ENCODE data around the gene STXBP5.
"Not testable (repeated sequence)": the region's sequence is repeated elsewhere in the genome, so short reads cannot be mapped to it uniquely, and the experiment has no call there.

STXBP5 gene

GRCh38 chr6:147245693-147246092 lies 41.5 kb downstream of the STXBP5 start:
- H3K27ac Mint-ChIP-seq: no peak overlapping the region
- no peak overlapping the region for H3K4me3 Mint-ChIP-seq
- TF ChIP-seq CTCF (IDR thresholded peaks at IDR 0.05; ENCODE audit: unreplicated experiment in 3 of 3): no peak
- peaks cover 11% of the 10 kb centered on the region for H3K9me3 Mint-ChIP-seq
- peaks cover 37% of the 10 kb centered on the region for H3K36me3 Mint-ChIP-seq (ENCODE audit: low read depth)
- H3K27me3 Mint-ChIP-seq (ENCODE audit: low read depth): no peaks in the 10 kb centered on the region
- no peaks in the 10 kb centered on the region for H3K4me1 Mint-ChIP-seq

GRCh38 chr6:147246853-147247635 lies 42.8 kb downstream of the STXBP5 start:
- H3K4me3 Mint-ChIP-seq: no peak overlapping the region
- H3K4me1 Mint-ChIP-seq: no peaks in the 10 kb centered on the region
- no peak for TF ChIP-seq CTCF (IDR thresholded peaks at IDR 0.05; ENCODE audit: unreplicated experiment in 3 of 3)
- peaks cover 45% of the 10 kb centered on the region for H3K36me3 Mint-ChIP-seq (ENCODE audit: low read depth)
- H3K27ac Mint-ChIP-seq: no peak overlapping the region
- peaks cover 19% of the 10 kb centered on the region for H3K9me3 Mint-ChIP-seq
- H3K27me3 Mint-ChIP-seq (ENCODE audit: low read depth): no peaks in the 10 kb centered on the region

- peaks cover 33% of the 10 kb centered on the region for H3K9me3 Mint-ChIP-seq
- peaks cover 61% of the 10 kb centered on the region for H3K36me3 Mint-ChIP-seq (ENCODE audit: low read depth)
- H3K4me3 Mint-ChIP-seq: no peak overlapping the region
- H3K27ac Mint-ChIP-seq: no peak overlapping the region
- no peaks in the 10 kb centered on the region for H3K4me1 Mint-ChIP-seq
- no peak for TF ChIP-seq CTCF (IDR thresholded peaks at IDR 0.05; ENCODE audit: unreplicated experiment in 3 of 3)
- no peaks in the 10 kb centered on the region for H3K27me3 Mint-ChIP-seq (ENCODE audit: low read depth)
These were observed 44.6 kb downstream of the STXBP5 start for GRCh38 chr6:147248859-147249258.

- H3K4me3 Mint-ChIP-seq: no peak overlapping the region
These were observed 46.9 kb downstream of the STXBP5 start for GRCh38 chr6:147251072-147251471.

GRCh38 chr6:147254929-147255473 lies 50.8 kb downstream of the STXBP5 start:
- H3K27ac Mint-ChIP-seq; H3K4me3 Mint-ChIP-seq; H3K27me3 Mint-ChIP-seq (ENCODE audit: low read depth); H3K4me1 Mint-ChIP-seq: not testable (repeated sequence)
- peaks cover 47% of the 10 kb centered on the region for H3K36me3 Mint-ChIP-seq (ENCODE audit: low read depth)
- H3K9me3 Mint-ChIP-seq: peaks cover 28% of the 10 kb centered on the region

More at GRCh38 chr6:147251072-147251471, 46.9 kb downstream of the STXBP5 start:
- no peaks in the 10 kb centered on the region for H3K27me3 Mint-ChIP-seq (ENCODE audit: low read depth)
- H3K4me1 Mint-ChIP-seq: no peaks in the 10 kb centered on the region
- no peak for TF ChIP-seq CTCF (IDR thresholded peaks at IDR 0.05; ENCODE audit: unreplicated experiment in 3 of 3)
- H3K36me3 Mint-ChIP-seq (ENCODE audit: low read depth): peaks cover 66% of the 10 kb centered on the region
- H3K27ac Mint-ChIP-seq: no peak overlapping the region
- H3K9me3 Mint-ChIP-seq: peaks cover 36% of the 10 kb centered on the region

GRCh38 chr6:147255948-147256674 lies 51.9 kb downstream of the STXBP5 start:
- H3K36me3 Mint-ChIP-seq (ENCODE audit: low read depth): peaks cover 36% of the 10 kb centered on the region
- H3K27me3 Mint-ChIP-seq (ENCODE audit: low read depth): no peaks in the 10 kb centered on the region
- H3K27ac Mint-ChIP-seq: no peak overlapping the region
- TF ChIP-seq CTCF (IDR thresholded peaks at IDR 0.05; ENCODE audit: unreplicated experiment in 3 of 3): no peak
- H3K9me3 Mint-ChIP-seq: peaks cover 22% of the 10 kb centered on the region
- no peaks in the 10 kb centered on the region for H3K4me1 Mint-ChIP-seq
- no peak overlapping the region for H3K4me3 Mint-ChIP-seq

Data from nephron (organoid).